Heart right ventricle (tissue), 16 donors: ENCODE results near the gene OR52N4. TPM values are rescaled to one million over a fixed set of nuclear protein-coding genes. Genes with fewer than 3 reads are reported as not detected.

Experiments used
- ATAC-seq, 8 donors: fragments of 200-7000 bp; cut with Tn5 transposase; one replicate each; pipeline ENCODE4 v1.9.1; 2020; ENCODE audit warnings: mild to moderate bottlenecking in 8 of 8, moderate library complexity in 8 of 8, moderate number of reproducible peaks in 1 of 8
- DNase-seq, 2 donors: peaks; one replicate each; pipeline ENCODE4 v3.0.0-alpha.2; 2020
- H3K27ac ChIP-seq, 10 donors: fragments of 200-600 bp; sonication (generic) in 2 of 10; one replicate each; pipeline versions ENCODE4 v1.5.0 to v1.8.0; 2020 to 2022; ENCODE audit warnings: mild to moderate bottlenecking in 3 of 10
- H3K27me3 ChIP-seq, 7 donors: fragments of 200-600 bp; one replicate each; pipeline ENCODE4 v1.8.0; 2021 to 2022; ENCODE audit warnings: mild to moderate bottlenecking in 2 of 7
- H3K36me3 ChIP-seq, 9 donors: fragments of 200-600 bp; sonication (generic) in 1 of 9; one replicate each; pipeline versions ENCODE4 v1.5.0 to v1.8.0; 2020 to 2022; ENCODE audit warnings: mild to moderate bottlenecking in 2 of 9
- H3K4me1 ChIP-seq, 9 donors: fragments of 200-600 bp; sonication (generic) in 1 of 9; one replicate each; pipeline versions ENCODE4 v1.5.0 to v1.8.0; 2020 to 2022; ENCODE audit warnings: mild to moderate bottlenecking in 4 of 9
- H3K4me3 ChIP-seq, 10 donors: fragments of 200-600 bp; sonication (generic) in 2 of 10; one replicate each; pipeline versions ENCODE4 v1.5.0 to v1.8.0; 2020 to 2022; ENCODE audit warnings: mild to moderate bottlenecking in 7 of 10, moderate library complexity in 2 of 10
- H3K9me3 ChIP-seq, 11 donors: fragments of 200-600 bp in 10 of 11; sonication (generic) in 2 of 11; one replicate each; pipeline versions ENCODE4 v1.5.0 to v1.8.0; 2013 to 2022; ENCODE audit warnings: mild to moderate bottlenecking in 2 of 11, control low read depth in 1 of 11, moderate library complexity in 1 of 11
- CTCF ChIP-seq, 9 donors: fragments of 200-600 bp; sonication (generic) in 2 of 9; IDR thresholded peaks; one replicate each; pipeline versions ENCODE4 v1.5.0 to v1.8.0; 2021 to 2022; ENCODE audit warnings: antibody characterized with exemption in 9 of 9, mild to moderate bottlenecking in 5 of 9, moderate library complexity in 1 of 9
- WGBS, 2 donors: extraction: QIAGEN DNeasy Blood & Tissue Kit; methylation state at CpG; one replicate each; pipeline ENCODE4 v1.1.7; 2013; ENCODE audit warnings: inconsistent platforms in 1 of 2; 5-methylcytosine and 5-hydroxymethylcytosine counted together
- intact Hi-C, 10 donors: fragments of 100-400 bp; cut with DNase I; formaldehyde crosslinking; loops; one replicate each; pipeline versions ENCODE4 v1.11.1 to v1.14.2; 2022
- polyA plus RNA-seq, 2 donors: library from polyadenylated mRNA; stranded (reverse); fragments of 200-250 nt; gene quantifications; one replicate each; pipeline ENCODE4 v1.2.3, GENCODE V29; 2013
- total RNA-seq, 10 donors: library from RNA; stranded (reverse); fragmentation: NEBNext Ultra II Directional in 3 of 10; extraction: Animal tissue kit (Norgen Biotek cat#: 25700) in 3 of 10; gene quantifications; one replicate each; pipeline versions ENCODE4 v1.2.1 to v1.2.4, GENCODE V29; 2021 to 2023
- donor health status: Arrhythmogenic right ventricular cardiomyopathy.
- donor health status: ischemic (EF 13 %, LVEDD 7.1; RV severe dilation, severe dysfunction).
- donor health status: healthy with polysubstance abuse.
- donor health status: DM: no; HTN: yes; CAD: no.
- donor health status: DM: no; HTN: no; CAD: no.
- donor health status: ischemic (EF 25% LVEDD 6.9; RV normal size, moderate dysfunction).
- donor health status: ischemic (EF 25% LVEDD 5.7; RV mildly dilated, moderate dysfunction).
- donor health status: healthy.
- donor health status: DM: yes; HTN: yes; CAD: no.
- donor health status: Ischemic cardiomyopathy.
- donor health status: ischemic (EF 35%, LVEDD 5.7; RV mildly dilated, moderate dysfunction).
- donor health status: nonischemic (EF 11% LVEDD 7.7; RV severe dilation, severe dysfunction).
- donor health status: DM: yes; HTN: yes; CAD: no.
- donor health status: PGD.
- donor health status: ischemic (EF 29% LVEDD 5.4; RV normal size, mild dysfunction).
- donor health status: nonischemic (EF 23%, LVEDD 6.1; RV moderate dilation, normal function).

OR52N4 gene
- total and polyA plus RNA-seq, 12 donors: 0.32 TPM; not detected in 11

- H3K36me3 ChIP-seq: no peaks in the 10 kb centered on the region
Observed at GRCh38 chr11:5736396-5736795, 17.6 kb upstream of the OR52N4 start, which contains the start of gene OR56B1. Gene OR56B1 (plus strand): TSS chr11:5736448. CDS start chr11:5736517, 69 bp downstream.

GRCh38 chr11:5737091-5737490 is 17.0 kb upstream of the OR52N4 start:
- ATAC-seq (no peak), DNase-seq (no peak)
- Histone ChIP-seq H3K9me3 (peaks cover 0 to 15% (median 6%) of the 10 kb centered on the region in 11 donors), H3K4me1 (no peaks in the 10 kb centered on the region), H3K36me3 (no peaks in the 10 kb centered on the region), H3K27me3 (no peaks in the 10 kb centered on the region), H3K4me3 (no peak overlapping the region), H3K27ac (no peak overlapping the region)
- intact Hi-C loops: no loop called here
- no peak for TF ChIP-seq CTCF (IDR thresholded peaks at IDR 0.05)

More at GRCh38 chr11:5736396-5736795, 17.6 kb upstream of the OR52N4 start, which contains the start of gene OR56B1:
- DNase-seq (no peak), ATAC-seq (no peak)
- Histone ChIP-seq H3K27me3 (no peaks in the 10 kb centered on the region), H3K9me3 (peaks cover 0 to 9% (median 0%) of the 10 kb centered on the region in 11 donors), H3K4me1 (no peaks in the 10 kb centered on the region), H3K27ac (no peak within 1 kb of the TSS), H3K4me3 (no peak within 1 kb of the TSS)
- WGBS, 2 donors: 81 to 87% methylated on average over 1 of the region's 1 CpG
- no peak for TF ChIP-seq CTCF (IDR thresholded peaks at IDR 0.05)
- intact Hi-C loops: no loop called here

- H3K4me1 ChIP-seq: no peaks in the 10 kb centered on the region
- ATAC-seq: no peak
- no peaks in the 10 kb centered on the region for H3K36me3 ChIP-seq
- intact Hi-C loops: no loop called here
- H3K4me3 ChIP-seq: no peak overlapping the region
- H3K27ac ChIP-seq: no peak overlapping the region
- WGBS, 2 donors: 86 to 87% methylated on average over 6 of the region's 6 CpGs
- H3K27me3 ChIP-seq: no peaks in the 10 kb centered on the region
- peaks cover 0 to 20% (median 6%) of the 10 kb centered on the region in 11 donors for H3K9me3 ChIP-seq
- no peak for TF ChIP-seq CTCF (IDR thresholded peaks at IDR 0.05)
- DNase-seq: no peak
Observed at GRCh38 chr11:5737670-5738392, 16.2 kb upstream of the OR52N4 start.

GRCh38 chr11:5738431-5738830 is 15.6 kb upstream of the OR52N4 start:
- TF ChIP-seq CTCF (IDR thresholded peaks at IDR 0.05): no peak
- ATAC-seq (no peak), DNase-seq (no peak)
- intact Hi-C loops: no loop called here
- no peak overlapping the region for H3K4me3 ChIP-seq
- H3K27me3 ChIP-seq: no peaks in the 10 kb centered on the region
- 36 to 42% methylated on average over 1 of the region's 1 CpG for WGBS, 2 donors
- peaks cover 0 to 24% (median 6%) of the 10 kb centered on the region in 11 donors for H3K9me3 ChIP-seq
- H3K4me1 ChIP-seq: no peaks in the 10 kb centered on the region
- H3K36me3 ChIP-seq: no peaks in the 10 kb centered on the region
- H3K27ac ChIP-seq: no peak overlapping the region
